Measurements from ENCODE around the gene BABAM2.

BABAM2 gene

DNA sequence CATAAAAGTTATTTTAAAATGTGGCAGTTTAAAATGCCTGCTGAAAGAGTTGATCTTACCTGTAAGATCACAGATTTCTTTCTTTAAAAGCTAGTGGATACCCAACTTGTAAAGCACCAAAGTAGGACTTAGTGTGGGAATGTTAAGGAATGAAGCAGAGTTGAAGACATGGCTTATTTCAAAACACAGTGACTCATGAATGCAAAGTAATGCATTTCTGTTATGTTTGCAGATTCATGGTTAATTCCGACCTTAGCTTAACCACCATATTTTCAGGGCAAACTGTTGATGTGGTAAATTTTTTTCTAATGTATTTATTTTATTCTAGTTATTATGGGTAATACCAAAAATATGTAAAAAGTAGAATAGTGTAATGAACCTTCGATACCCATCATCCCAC lies 295.4 kb downstream of the BABAM2 start:
- TF ChIP-seq, protein P1, sequence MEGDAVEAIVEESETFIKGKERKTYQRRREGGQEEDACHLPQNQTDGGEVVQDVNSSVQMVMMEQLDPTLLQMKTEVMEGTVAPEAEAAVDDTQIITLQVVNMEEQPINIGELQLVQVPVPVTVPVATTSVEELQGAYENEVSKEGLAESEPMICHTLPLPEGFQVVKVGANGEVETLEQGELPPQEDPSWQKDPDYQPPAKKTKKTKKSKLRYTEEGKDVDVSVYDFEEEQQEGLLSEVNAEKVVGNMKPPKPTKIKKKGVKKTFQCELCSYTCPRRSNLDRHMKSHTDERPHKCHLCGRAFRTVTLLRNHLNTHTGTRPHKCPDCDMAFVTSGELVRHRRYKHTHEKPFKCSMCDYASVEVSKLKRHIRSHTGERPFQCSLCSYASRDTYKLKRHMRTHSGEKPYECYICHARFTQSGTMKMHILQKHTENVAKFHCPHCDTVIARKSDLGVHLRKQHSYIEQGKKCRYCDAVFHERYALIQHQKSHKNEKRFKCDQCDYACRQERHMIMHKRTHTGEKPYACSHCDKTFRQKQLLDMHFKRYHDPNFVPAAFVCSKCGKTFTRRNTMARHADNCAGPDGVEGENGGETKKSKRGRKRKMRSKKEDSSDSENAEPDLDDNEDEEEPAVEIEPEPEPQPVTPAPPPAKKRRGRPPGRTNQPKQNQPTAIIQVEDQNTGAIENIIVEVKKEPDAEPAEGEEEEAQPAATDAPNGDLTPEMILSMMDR (conservative IDR thresholded peaks at IDR 0.05; ENCODE audit: low read depth, low read length) = no peak
- peak; percentile 89 for DNase-seq (ENCODE audit: low read depth)
- H3K4me3 ChIP-seq (ENCODE audit: low read depth, low read length) = no peak overlapping the region

DNA sequence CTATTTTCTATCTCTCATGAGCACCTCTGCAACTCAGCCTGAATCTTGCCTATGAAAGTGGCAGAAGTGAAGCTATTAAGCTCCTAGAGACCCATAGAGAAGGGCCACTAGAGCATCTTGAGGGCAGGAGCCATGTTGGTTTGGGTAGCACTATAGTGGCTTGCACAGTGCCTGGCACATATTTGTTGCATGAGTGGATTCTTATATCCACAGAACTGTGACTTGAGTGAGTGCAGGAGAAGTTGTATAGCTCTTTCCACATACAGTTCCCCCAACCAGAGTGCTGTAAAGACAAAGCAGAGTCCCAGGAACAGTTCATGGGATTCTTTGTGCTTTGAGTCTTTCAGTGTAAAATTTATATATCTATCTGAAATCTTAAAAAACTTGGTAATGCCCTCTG lies 296.7 kb downstream of the BABAM2 start:
- no peak for DNase-seq (ENCODE audit: low read depth)
- no peak overlapping the region for H3K4me3 ChIP-seq (ENCODE audit: low read depth, low read length)
- TF ChIP-seq, protein P1 (conservative IDR thresholded peaks at IDR 0.05; ENCODE audit: low read depth, low read length) = no peak

DNA sequence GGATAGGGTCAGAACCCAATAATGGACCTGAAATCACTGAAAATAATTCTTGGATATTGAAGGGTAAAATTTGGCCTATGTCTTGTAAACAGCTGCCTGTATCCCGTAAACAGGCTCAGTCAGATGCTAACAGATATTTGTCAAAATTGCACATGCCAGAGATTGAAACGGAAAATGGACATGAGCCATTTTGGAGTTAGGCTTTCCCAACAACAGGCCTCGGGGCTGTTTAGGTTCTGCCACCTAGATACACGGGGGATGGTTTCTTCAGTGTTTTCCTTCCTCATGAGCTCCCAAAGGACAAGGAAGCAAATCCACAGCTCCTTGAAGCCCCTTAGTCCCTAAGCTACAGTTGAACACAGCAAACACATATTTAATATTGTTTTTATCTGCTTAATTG lies 297.9 kb downstream of the BABAM2 start:
- H3K4me3 ChIP-seq (ENCODE audit: low read depth, low read length) = no peak overlapping the region
- TF ChIP-seq, protein P1 (conservative IDR thresholded peaks at IDR 0.05; ENCODE audit: low read depth, low read length) = no peak
- no peak for DNase-seq (ENCODE audit: low read depth)

DNA sequence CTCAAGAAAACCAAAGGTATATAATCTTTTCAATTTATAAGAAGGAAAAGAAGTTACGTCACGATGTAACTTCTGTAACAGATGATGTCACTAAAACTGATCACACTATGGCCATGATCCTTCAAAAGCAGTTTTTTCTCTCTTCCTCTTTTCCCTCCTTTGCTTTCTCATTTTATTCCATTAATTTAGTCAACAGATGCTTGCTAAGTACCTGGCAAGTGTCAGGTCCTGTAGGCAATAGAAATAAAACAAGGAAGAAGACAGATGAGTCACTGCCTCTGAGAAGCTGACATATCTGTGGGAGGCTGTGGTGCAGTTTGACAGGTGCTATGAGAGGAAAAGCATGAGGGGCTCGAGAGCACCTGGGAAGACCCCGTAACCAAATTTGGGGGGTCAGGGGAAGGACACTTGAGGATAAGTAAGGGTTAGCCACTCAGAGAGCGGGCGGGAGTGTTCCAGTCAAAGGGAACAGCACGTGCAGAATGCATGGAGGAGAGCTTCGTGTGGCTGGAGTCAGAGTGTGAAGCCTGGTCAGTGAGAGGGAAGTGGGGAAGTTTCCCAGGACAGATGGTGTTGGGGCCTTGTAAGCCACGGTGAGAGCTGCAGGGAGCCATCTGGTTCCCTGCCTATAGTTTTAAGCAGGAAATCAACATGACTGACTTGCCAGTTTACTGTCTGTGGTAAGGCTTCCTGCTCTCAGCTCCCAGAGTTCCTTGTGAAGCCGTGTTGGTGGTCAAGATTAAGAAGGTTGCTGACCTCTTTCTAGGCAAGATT lies 303.3 kb downstream of the BABAM2 start:
- DNase-seq (ENCODE audit: low read depth) = peak; percentile 36
- TF ChIP-seq, protein P1 (conservative IDR thresholded peaks at IDR 0.05; ENCODE audit: low read depth, low read length) = no peak
- H3K4me3 ChIP-seq (ENCODE audit: low read depth, low read length) = no peak overlapping the region

DNA sequence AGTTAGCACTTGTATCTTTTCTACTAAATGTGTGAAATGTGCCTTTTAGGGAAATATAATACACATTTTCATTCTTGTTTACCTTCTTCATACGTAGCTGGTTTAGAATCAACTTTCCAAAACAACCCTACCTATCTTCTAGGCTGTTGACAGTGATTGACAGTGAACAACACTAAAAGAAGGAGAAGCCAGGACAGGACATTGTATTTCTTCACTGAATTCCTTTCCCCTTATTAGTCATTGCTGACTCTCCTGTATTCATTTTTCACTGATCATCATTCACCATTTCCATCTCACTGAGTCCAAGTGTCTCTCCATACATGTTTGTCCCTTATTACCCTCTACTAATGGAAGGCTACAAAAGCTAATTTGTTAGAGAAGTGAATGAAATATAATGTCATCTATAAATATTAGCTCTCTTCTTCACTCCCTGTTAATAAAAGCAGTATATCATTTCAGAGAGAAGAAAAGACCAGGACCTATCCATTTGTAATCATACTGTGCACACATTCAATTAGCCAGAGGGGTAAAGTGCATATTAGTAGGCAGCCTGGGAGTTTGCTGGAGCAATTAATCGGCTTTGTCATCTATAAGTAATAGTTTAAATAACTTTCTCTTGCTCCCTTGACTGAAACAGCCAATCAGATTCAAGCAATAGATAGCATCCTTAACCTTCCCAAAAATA lies 309.6 kb downstream of the BABAM2 start:
- TF ChIP-seq, protein P1 (conservative IDR thresholded peaks at IDR 0.05; ENCODE audit: low read depth, low read length) = no peak
- DNase-seq (ENCODE audit: low read depth) = no peak
- no peak overlapping the region for H3K4me3 ChIP-seq (ENCODE audit: low read depth, low read length)

DNA sequence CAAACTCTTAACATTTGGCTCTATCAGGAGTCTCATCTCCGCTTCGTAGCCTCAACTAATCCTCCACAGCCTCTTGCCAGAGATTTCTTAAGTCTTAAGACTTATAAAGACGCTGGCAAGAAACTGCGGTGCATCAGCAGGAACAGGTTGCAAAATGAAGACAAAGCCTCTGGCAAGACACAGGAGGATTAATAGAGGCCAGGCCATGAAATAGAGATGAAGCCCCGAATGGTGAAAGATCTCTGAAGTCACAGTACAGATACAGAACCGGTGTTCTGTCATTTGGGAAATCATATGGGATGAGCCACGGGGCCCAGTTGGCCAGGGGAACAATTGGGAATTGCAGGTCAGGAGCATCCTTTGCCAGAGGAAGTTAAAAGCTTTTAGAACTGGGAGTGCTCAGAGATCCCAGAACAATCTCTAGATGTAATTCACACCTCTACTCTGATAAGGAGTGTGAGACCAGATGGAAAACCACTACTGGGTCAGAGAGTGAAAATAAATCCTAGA lies 311.2 kb downstream of the BABAM2 start:
- TF ChIP-seq, protein P1 (conservative IDR thresholded peaks at IDR 0.05; ENCODE audit: low read depth, low read length) = no peak
- no peak overlapping the region for H3K4me3 ChIP-seq (ENCODE audit: low read depth, low read length)

More for the DNA sequence above, 311.2 kb downstream of the BABAM2 start:
- DNase-seq (ENCODE audit: low read depth) = no peak
